NB4 (cell line): ENCODE data around the gene TADA2B.

Experiments used
- CTCF ChIP-seq: IDR thresholded peaks from one replicate; pipeline ENCODE4 v1.5.1; 2012; ENCODE audit warnings: low read depth, low read length
- MAX ChIP-seq: IDR thresholded peaks from 2 replicates; pipeline ENCODE4 v1.6.1; 2011; ENCODE audit warnings: low read depth, low read length
- POLR2A ChIP-seq: IDR thresholded peaks from 2 replicates; pipeline ENCODE4 v1.6.1; 2011; ENCODE audit warnings: mild to moderate bottlenecking; ENCODE audit not compliant: insufficient read length; ENCODE audit errors: extremely low read depth

GRCh38 chr4:7014815-7015214 is 28.4 kb upstream of the TADA2B start:
- TF ChIP-seq CTCF (no peak), POLR2A (no peak), MAX (no peak)
